LoVo (cell line): ENCODE results near the gene HMGA1.

ENCODE experiments used
- DNase-seq: peaks from one replicate; pipeline ENCODE4 v3.0.0-alpha.2; 2016; ENCODE audit warnings: low spot score

HMGA1 gene

GRCh38 chr6:34292954-34293353, 56.3 kb downstream of the HMGA1 start:
- no peak for DNase-seq

GRCh38 chr6:34295721-34296120, 59.0 kb downstream of the HMGA1 start:
- no peak for DNase-seq
